ENCODE results near the gene ACSL5.

GRCh38 chr10:112385201-112385600, 11.3 kb downstream of the ACSL5 start:
- no peak for TF ChIP-seq CTCF (IDR thresholded peaks at IDR 0.05)
- TF ChIP-seq POLR2A (IDR thresholded peaks at IDR 0.05) = no peak

Measured in testis (tissue), 2 donors.